NCI-H2171 treated with DMSO at 0.1 percent for 48 hours (cell line): ENCODE data around the gene CORO2B.
"Not testable (repeated sequence)": the region's sequence is repeated elsewhere in the genome, so short reads cannot be mapped to it uniquely, and the experiment has no call there.

Experiments
- DNase-seq: peaks from one replicate; lab custom pipeline; 2025; lab: John Stamatoyannopoulos, UW

CORO2B gene

GRCh38 chr15:68646156-68646555 is 67.4 kb downstream of the CORO2B start:
- DNase-seq = peak; percentile 59

DNA sequence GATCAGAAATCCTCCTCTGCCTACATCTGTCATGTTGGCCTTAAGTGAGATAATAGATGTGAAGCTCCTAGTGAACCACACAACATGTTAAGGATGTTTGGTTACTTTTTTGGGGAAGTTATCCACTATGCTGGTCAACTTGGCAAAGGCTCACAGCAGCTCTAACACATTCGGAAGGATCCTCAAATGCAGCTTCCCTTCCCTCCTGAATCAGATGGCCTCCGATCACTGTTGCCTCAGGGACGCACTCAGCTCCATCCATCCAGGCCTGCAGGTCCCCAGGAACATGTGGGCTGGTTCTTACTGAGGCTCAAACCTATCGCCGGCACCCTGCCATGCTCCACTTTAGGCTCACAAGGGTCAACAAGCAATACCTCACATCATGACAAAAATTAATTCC is 67.9 kb downstream of the CORO2B start:
- no peak for DNase-seq

DNA sequence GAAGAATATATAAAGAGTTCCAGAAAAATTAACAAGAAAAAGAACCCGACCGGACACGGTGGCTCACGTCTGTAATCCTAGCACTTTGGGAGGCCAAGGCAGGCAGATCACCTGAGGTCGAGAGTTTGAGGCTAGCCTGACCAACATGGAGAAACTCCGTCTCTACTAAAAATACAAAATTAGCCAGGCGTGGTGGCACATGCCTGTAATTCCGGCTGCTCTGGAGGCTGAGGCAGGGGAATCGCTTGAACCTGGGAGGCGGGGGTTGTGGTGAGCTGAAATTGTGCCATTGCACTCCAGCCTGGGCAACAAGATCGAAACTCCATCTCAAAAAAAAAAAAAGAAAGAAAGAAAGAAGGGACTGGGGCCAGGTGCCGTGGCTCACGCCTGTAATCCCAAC is 68.6 kb downstream of the CORO2B start:
- not testable (repeated sequence) for DNase-seq

GRCh38 chr15:68650901-68651709 is 72.3 kb downstream of the CORO2B start:
- no peak for DNase-seq

- DNase-seq = peak; percentile 67
These were observed 73.2 kb downstream of the CORO2B start for GRCh38 chr15:68651916-68652525.

DNA sequence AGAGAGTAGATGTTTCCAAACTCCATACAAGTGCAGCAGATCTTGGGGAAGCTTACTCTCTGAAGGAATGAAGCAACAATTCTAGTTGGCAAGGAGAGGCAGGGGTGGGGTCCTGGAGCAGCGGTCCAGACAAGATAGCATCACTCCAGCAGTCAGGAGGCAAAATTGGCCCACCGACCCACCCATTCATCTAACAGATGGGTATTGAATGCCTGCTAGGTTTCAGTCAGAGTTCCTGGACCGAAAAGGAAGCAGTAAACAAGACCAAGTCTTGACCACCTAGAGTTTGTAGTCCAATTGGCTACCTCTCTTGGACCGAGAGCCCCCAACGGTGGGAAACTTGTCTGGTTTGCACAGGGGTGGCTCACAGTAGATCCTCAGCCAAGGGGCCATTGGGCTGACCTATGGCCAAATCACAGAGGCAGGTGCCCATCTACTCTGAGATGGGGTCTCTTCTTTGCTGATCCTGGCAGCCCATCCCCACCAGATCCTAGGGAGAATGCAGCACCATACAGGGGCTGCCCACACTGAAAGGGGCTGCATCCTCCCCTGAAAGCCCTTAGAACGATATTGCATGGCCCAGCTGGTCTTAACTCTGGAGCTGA is 74.3 kb downstream of the CORO2B start:
- DNase-seq = no peak

DNA sequence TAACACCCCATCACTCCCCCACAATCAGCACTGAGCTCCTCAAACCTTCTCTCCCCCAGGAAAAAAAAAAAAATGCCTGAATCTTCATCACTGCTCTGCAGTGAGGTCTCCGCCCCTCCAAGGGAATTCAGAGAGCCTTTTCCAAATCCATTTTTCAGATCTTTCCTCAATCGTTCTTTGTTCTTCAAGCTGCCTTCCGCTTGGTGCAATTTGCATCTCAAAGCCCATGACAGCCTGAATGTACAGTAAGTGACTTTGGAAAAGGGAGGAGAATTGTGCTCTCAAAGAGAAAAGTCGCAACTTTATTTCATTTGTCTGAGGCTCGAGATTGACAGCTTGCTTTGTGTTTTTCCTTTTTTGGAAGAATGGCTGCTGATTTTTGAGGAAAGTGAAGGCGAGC is 75.0 kb downstream of the CORO2B start:
- no peak for DNase-seq

DNA sequence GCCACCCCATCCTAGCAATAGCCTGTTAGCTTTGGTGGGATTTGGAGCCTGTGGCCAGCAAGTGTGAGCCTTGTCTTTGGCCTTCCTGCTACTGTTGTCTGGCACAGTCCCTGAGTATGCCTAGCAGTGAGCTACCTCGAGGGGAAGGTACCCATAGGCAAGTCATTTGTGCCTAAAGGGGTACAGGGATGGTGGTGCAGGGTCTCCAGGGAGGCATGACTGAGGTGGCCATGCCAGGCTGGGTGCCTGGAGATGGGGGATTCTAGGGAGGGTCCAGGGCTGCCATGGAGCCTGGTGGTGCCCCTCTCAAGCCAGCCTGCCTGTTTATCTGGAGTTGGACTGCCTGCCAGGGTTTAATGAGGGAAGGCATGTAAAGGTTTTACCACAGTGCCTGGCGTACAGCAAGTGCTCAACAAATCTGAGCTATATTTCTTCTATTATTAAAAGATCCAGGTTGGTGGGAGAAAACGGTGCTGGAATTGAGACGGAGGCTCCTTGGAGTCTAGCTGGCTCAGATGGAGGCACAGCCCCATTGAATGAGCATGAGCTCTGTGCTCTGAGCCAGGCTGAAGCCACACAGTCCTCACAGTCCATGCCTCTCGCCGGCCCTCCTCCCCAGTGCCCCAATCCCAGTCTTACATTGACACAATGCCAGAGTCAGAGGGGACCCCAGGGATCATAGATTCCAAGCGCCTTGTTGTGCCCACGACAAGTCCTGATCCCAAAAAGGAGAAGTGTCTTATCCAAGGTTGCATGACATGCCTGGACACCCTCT is 76.2 kb downstream of the CORO2B start:
- DNase-seq = no peak

GRCh38 chr15:68655686-68656437 is 77.1 kb downstream of the CORO2B start:
- peak; percentile 10 for DNase-seq

- no peak for DNase-seq
These were observed 77.6 kb downstream of the CORO2B start for GRCh38 chr15:68656438-68656739.

GRCh38 chr15:68658151-68658550 is 79.4 kb downstream of the CORO2B start:
- peak; percentile 79 for DNase-seq

- peak; percentile 52 for DNase-seq
These were observed 80.0 kb downstream of the CORO2B start for GRCh38 chr15:68658641-68659358.

DNA sequence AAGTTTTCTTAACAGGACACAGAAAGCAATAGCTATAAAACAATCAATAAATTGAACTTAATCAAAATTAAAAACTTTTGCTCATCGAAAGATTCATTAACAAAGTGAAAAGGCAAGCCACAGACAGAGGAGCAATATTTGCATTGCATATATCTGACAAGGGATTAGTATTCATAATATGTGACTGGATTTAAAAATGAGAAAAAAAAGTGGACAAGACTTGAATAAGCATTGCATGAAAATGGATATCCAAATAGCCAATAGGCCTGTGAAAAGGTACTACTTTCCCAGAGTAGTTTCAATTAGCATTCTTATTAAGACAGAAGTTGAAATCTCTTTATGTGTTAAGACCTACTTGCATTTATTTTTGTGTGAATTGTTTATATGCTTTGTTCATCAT is 84.7 kb downstream of the CORO2B start:
- no peak for DNase-seq

DNA sequence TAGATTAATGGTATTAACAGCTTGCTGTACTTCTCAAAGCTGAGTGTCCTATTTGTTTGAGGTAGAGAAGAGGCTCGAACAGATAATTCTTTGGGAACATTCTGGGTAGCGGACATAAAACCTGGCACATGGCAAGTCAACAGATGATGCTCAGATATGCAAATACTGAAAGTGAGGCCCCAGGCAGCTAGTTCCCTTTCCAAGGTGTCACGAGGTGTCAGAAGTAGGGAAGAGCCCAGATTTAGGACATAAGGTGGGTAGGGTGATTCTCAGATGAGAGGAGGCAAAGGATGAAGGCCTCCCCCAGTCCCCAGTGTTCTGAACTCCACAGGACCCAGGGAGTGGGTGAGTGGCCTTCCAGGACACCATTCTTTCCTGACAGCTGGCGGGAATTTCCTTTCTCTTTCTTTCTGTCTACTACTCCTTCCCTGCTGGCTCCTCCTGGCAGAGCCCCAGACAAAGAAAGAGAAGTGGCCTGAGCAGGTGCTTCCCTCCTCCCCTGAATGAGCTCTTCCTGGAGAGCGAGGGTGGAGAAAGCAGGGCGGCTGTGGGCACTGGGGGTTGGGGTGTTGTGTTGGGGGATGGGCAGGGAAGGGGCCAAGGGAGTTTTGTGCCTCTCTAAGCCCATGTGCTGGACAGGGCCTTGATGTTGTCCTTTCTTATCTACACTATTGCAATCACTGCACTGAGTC is 87.5 kb downstream of the CORO2B start:
- peak; percentile 88 for DNase-seq

DNA sequence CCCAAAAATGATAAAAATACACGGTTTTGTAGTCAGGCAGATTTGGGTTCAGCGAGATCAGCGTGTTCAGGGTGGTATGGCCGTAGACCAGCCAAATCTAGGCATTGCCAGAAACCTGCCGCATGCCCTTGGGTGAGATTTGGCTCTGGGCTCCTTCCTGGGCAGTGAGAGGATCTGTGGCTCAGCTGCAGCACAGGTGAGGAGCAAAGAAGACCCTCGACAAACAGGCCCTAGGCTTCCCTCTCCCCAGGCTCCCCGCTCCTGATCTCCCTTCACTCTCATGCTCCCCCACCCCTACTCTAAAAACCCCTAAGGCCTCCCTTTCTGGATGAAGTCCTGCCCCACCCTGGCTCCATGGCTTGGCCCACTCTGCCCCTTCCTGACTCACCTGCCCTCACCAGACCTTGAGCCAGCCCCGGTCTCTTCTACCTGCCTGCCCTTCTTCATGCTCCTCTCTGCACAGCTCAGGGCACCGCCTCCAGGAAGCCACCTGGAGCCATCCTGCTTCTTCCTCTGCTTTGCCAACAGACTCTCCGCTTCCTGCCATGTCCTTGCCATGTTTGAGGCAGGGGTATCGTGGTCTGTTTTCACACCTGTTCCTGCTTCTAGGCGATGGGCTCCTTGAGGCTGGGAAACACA is 88.1 kb downstream of the CORO2B start:
- DNase-seq = no peak

DNA sequence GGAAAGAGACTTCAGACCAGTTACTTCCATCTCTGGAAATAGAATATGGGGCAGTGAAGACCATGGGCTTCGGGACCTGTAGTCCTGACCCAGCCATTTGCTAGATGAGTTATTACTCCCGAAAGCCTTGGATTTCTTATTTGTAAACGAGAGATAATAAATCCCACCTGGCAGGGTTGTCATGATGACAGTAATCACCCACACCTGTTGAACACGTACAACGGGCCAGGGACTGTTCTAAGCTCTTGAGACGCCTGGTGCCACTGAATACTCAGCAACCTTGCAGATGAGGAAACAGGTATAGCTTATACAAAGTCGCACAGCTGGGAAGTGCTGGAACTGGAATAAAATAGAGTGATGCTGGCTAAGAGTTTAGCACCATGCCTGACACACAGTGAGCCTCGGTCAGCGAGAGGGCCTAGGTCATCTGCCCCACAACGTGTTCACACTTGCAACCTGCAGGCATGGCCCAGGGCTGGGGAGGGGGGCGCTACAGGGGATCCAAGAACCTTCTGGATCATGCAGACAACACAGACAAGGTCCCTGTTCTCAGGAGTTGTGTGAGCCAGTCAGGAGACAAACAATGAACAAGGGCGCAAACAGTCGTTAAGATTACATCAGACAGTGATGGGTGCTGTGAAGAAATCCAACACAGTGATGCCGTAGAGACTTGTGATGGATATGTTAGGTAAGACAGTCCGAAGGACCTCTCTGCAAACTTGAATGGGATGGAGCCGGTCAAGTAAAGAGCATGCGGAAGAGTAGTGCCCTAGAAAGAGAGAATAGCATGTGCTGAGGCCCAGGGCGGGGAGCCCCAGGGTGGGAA is 89.2 kb downstream of the CORO2B start:
- no peak for DNase-seq

DNA sequence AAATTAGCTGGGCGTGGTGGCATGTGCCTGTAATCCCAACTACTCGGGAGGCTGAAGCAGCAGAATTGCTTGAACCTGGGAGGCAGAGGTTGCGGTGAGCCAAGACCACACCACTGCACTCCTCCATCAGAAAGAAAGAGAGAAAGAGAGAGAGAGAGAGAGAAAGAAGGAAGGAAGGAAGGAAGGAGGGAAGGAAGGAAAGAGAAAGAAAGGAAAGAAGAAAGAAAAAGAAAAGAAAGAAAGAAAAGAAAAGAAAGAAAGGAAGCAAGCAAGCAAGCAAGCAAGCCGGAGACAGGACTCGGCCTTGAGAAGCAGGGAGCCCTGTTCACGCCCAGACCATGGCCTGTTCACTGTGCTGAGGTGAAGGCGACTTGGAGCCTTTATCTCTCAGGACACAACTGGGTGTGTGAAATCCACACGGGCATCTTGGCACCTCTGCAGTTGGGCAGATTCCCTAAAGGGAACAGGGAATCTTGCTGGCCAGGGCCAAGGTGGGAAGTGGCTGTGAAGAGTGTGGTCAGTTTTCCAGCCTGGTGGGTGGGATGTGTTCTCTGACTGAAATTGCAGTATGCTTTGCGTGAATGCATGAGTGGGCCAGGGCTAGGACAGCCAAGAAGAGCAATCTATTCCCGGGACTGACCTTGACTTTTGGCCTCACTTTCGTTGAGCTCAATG is 90.3 kb downstream of the CORO2B start:
- no peak for DNase-seq

DNA sequence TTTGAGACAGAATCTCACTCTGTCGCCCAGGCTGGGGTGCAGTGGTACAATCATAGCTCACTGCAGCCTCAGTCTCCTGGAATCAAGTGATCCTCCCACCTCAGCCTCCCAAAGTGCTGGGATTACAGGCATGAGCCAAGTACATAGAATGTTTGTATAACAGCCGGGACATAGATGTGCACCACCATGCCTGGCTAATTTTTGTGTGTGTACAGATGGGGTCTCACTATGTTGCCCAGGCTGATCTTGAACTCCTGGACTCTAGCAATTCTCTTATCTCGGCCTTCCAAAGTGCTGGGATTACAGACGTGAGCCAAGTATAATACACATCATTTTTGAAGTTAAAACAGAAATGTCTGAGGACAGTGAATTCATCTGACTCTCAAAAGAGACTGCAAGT is 93.5 kb downstream of the CORO2B start:
- no peak for DNase-seq

DNA sequence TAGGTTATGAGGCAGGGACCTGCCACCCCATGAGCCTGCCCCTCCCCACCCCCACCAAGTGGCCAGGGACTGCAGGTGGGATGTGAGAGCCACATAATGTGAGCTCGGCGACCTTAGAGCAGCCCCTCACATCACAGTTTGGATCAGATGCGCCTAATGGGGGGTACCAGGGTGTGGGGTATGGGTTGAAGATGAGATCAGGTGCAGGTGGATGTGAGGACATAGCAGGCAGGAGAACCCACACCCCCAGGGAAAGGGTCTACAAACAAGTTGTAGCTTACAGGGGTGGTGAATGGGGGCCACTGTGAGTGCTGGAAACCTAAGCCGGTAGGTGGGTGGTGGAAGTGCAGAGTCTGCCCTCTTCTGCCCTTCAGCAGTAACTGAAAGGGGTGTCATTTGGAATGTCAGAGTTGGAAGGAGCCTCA is 94.0 kb downstream of the CORO2B start:
- peak; percentile 40 for DNase-seq
